HG02840 (cell line): ENCODE measurements around the gene APOL4.
"Not testable (repeated sequence)": the region's sequence is repeated elsewhere in the genome, so short reads cannot be mapped to it uniquely, and the experiment has no call there.

ENCODE experiments used
- ATAC-seq: cut with Tn5 transposase; IDR thresholded peaks from one replicate; pipeline ENCODE4 v1.9.1; 2021; ENCODE audit warnings: mild to moderate bottlenecking, moderate library complexity, moderate number of reproducible peaks; ENCODE audit not compliant: unreplicated experiment, low FRiP score

The APOL4 gene

GRCh38 chr22:36160499-36160942 lies 41.1 kb downstream of the APOL4 start, which contains the start of gene APOL3:
TSS of gene APOL3 (minus strand) at chr22:36160755. CDS start at chr22:36149055, 11,700 bp downstream.
- no peak for ATAC-seq

GRCh38 chr22:36156515-36157419 lies 44.8 kb downstream of the APOL4 start:
- ATAC-seq: no peak

GRCh38 chr22:36156119-36156514 lies 45.5 kb downstream of the APOL4 start:
- no peak for ATAC-seq

- no peak for ATAC-seq
These were observed 45.9 kb downstream of the APOL4 start for GRCh38 chr22:36155702-36156101.

- no peak for ATAC-seq
These were observed 47.1 kb downstream of the APOL4 start for GRCh38 chr22:36154423-36154945.

- no peak for ATAC-seq
These were observed 47.8 kb downstream of the APOL4 start for GRCh38 chr22:36153501-36154422.

- not testable (repeated sequence) for ATAC-seq
These were observed 48.8 kb downstream of the APOL4 start for GRCh38 chr22:36152821-36153220.

GRCh38 chr22:36152088-36152487 lies 49.5 kb downstream of the APOL4 start:
- no peak for ATAC-seq

- no peak for ATAC-seq
These were observed 50.5 kb downstream of the APOL4 start for GRCh38 chr22:36151006-36151595.

GRCh38 chr22:36149441-36149840 lies 52.2 kb downstream of the APOL4 start:
- ATAC-seq: no peak

GRCh38 chr22:36148411-36148810 lies 53.2 kb downstream of the APOL4 start:
- no peak for ATAC-seq

GRCh38 chr22:36147196-36147791 lies 54.3 kb downstream of the APOL4 start:
- ATAC-seq: no peak

- no peak for ATAC-seq
These were observed 55.7 kb downstream of the APOL4 start for GRCh38 chr22:36145881-36146280.

GRCh38 chr22:36144886-36145541 lies 56.6 kb downstream of the APOL4 start:
- no peak for ATAC-seq

GRCh38 chr22:36143956-36144355 lies 57.7 kb downstream of the APOL4 start:
- no peak for ATAC-seq

GRCh38 chr22:36143066-36143815 lies 58.4 kb downstream of the APOL4 start:
- ATAC-seq: no peak

- ATAC-seq: no peak
These were observed 60.1 kb downstream of the APOL4 start for GRCh38 chr22:36141481-36141880.
